SK-N-SH (cell line): Measurements from ENCODE around the gene BSN. TPM values are rescaled to one million over a fixed set of nuclear protein-coding genes. Genes with fewer than 3 reads are reported as not detected.

Source experiments
- CTCF ChIA-PET: fragments of 300-600, 350-600 bp; formaldehyde crosslinking; extraction: SDS; loops from one replicate; lab custom pipeline; 2021; lab: Yijun Ruan, JAX
- POLR2A ChIA-PET: fragments of 350-600 bp; sonication (Branson Sonifier 250); formaldehyde crosslinking; extraction: SDS; loops from one replicate; lab custom pipeline; 2020; ENCODE audit warnings: antibody characterized with exemption, inconsistent platforms; lab: Yijun Ruan, JAX
- DNase-seq: peaks from one replicate; pipeline ENCODE4 v3.0.0; 2012
- H2AFZ ChIP-seq: fragments of 200-600 bp; sonication (generic); 2 replicates; pipeline ENCODE4 v1.8.1; 2016; ENCODE audit warnings: antibody characterized with exemption, mild to moderate bottlenecking, low read depth
- H3F3A ChIP-seq: fragments of 200-600 bp; sonication (generic); replicated peaks from 2 replicates; pipeline ENCODE3; 2016; ENCODE audit warnings: antibody characterized with exemption, mild to moderate bottlenecking; ENCODE audit not compliant: insufficient read depth
- H3K27ac ChIP-seq, 2 experiments: fragments of 200-500 bp in 1 of 2; fragments of 200-600 bp in 1 of 2; sonication (Bioruptor generic) in 1 of 2; sonication (generic), shearing (Covaris generic) in 1 of 2; 2 replicates each; pipeline versions ENCODE4 v1.5.1 to v1.6.1; 2014 to 2016; ENCODE audit warnings: low read depth in 2 of 2, inconsistent platforms in 1 of 2, low read length in 1 of 2, mild to moderate bottlenecking in 1 of 2, mixed read lengths in 1 of 2
- H3K27me3 ChIP-seq: fragments of 200-600 bp; sonication (generic), shearing (Covaris generic); 2 replicates; pipeline ENCODE4 v1.6.1; 2016; ENCODE audit warnings: mixed run types; ENCODE audit not compliant: insufficient read depth
- H3K36me3 ChIP-seq, 2 experiments: fragments of 200-500 bp in 1 of 2; fragments of 200-600 bp in 1 of 2; sonication (Bioruptor generic) in 1 of 2; sonication (generic) in 1 of 2; replicated peaks in 1 of 2; 2 replicates each; pipeline versions ENCODE3 to v1.5.1; 2014 to 2016; ENCODE audit warnings: low read length in 1 of 2, mild to moderate bottlenecking in 1 of 2; ENCODE audit not compliant: insufficient read depth in 2 of 2, control insufficient read depth in 1 of 2
- H3K4me1 ChIP-seq, 2 experiments: fragments of 200-500 bp in 1 of 2; fragments of 200-600 bp in 1 of 2; sonication (Bioruptor generic) in 1 of 2; sonication (generic), shearing (Covaris generic) in 1 of 2; 2 replicates each; pipeline versions ENCODE4 v1.5.1 to v1.6.1; 2014 to 2016; ENCODE audit warnings: low read depth in 1 of 2, low read length in 1 of 2, mixed run types in 1 of 2; ENCODE audit not compliant: insufficient read depth in 2 of 2, control insufficient read depth in 1 of 2
- H3K4me2 ChIP-seq: fragments of 200-600 bp; sonication (generic), shearing (Covaris generic); 2 replicates; pipeline ENCODE4 v1.6.1; 2017; ENCODE audit warnings: mixed run types
- H3K4me3 ChIP-seq, 2 experiments: fragments of 200-500 bp in 1 of 2; fragments of 200-600 bp in 1 of 2; sonication (Bioruptor generic) in 1 of 2; sonication (generic), shearing (Covaris generic) in 1 of 2; 2 replicates each; pipeline versions ENCODE4 v1.5.1 to v1.8.1; 2014 to 2016; ENCODE audit warnings: low read depth in 2 of 2, inconsistent platforms in 1 of 2, low read length in 1 of 2, mild to moderate bottlenecking in 1 of 2, mixed read lengths in 1 of 2, moderate library complexity in 1 of 2
- H3K79me2 ChIP-seq: fragments of 200-600 bp; sonication (generic); 2 replicates; pipeline ENCODE4 v1.8.1; 2017; ENCODE audit warnings: mild to moderate bottlenecking; ENCODE audit not compliant: insufficient read depth
- H3K9ac ChIP-seq: fragments of 200-600 bp; sonication (generic); 2 replicates; pipeline ENCODE4 v1.6.1; 2017; ENCODE audit warnings: mixed run types
- H3K9me2 ChIP-seq: fragments of 200-600 bp; sonication (generic); 2 replicates; pipeline ENCODE4 v1.6.1; 2017; ENCODE audit warnings: mixed run types
- H3K9me3 ChIP-seq: fragments of 200-600 bp; sonication (generic); 2 replicates; pipeline ENCODE4 v1.6.1; 2017; ENCODE audit warnings: mixed run types, mild to moderate bottlenecking, moderate library complexity
- H4K20me1 ChIP-seq: fragments of 200-600 bp; sonication (generic); 2 replicates; pipeline ENCODE4 v1.6.1; 2017; ENCODE audit warnings: mild to moderate bottlenecking, mixed run types; ENCODE audit not compliant: insufficient read depth
- ELF1 ChIP-seq: IDR thresholded peaks from 2 replicates; pipeline ENCODE4 v1.4.0; 2012
- EP300 ChIP-seq, 2 experiments: IDR thresholded peaks; 2 replicates each; pipeline versions ENCODE4 v1.4.0 to v1.6.1; 2012; ENCODE audit warnings: borderline replicate concordance in 1 of 2, low read depth in 1 of 2, low read length in 1 of 2
- EZH2phosphoT487 ChIP-seq: fragments of 200-600 bp; sonication (generic); IDR thresholded peaks from 2 replicates; pipeline ENCODE4 v1.6.1; 2017; ENCODE audit warnings: low read depth, mixed run types, mild to moderate bottlenecking, antibody characterized with exemption, moderate library complexity, borderline replicate concordance
- FOXJ3 ChIP-seq: sonication (generic); formaldehyde crosslinking; IDR thresholded peaks from 2 replicates; pipeline ENCODE4 v1.5.1; 2020; ENCODE audit warnings: mild to moderate bottlenecking, missing genetic modification reagents
- FOXM1 ChIP-seq: IDR thresholded peaks from 2 replicates; pipeline ENCODE4 v1.4.0; 2012; ENCODE audit warnings: low read depth, mild to moderate bottlenecking
- GATA2 ChIP-seq: sonication (generic); formaldehyde crosslinking; IDR thresholded peaks from 2 replicates; pipeline ENCODE4 v1.5.0; 2020; ENCODE audit warnings: mild to moderate bottlenecking, missing genetic modification reagents
- JUND ChIP-seq: IDR thresholded peaks from 2 replicates; pipeline ENCODE4 v1.4.0; 2012
- MAX ChIP-seq: IDR thresholded peaks from 2 replicates; pipeline ENCODE4 v1.4.0; 2012; ENCODE audit warnings: low read depth
- MEF2A ChIP-seq: IDR thresholded peaks from 2 replicates; pipeline ENCODE4 v1.4.0; 2012; ENCODE audit warnings: low read depth, borderline replicate concordance
- MXI1 ChIP-seq: IDR thresholded peaks from 2 replicates; pipeline ENCODE4 v1.6.1; 2012; ENCODE audit warnings: mild to moderate bottlenecking, low read depth, low read length, improper control_type of control experiment
- NRF1 ChIP-seq: IDR thresholded peaks from 2 replicates; pipeline ENCODE4 v1.6.1; 2012; ENCODE audit warnings: low read depth, mild to moderate bottlenecking, low read length
- POLR2AphosphoS5 ChIP-seq: IDR thresholded peaks from 2 replicates; pipeline ENCODE4 v1.6.1; 2012; ENCODE audit warnings: low read depth, low read length
- REST ChIP-seq: IDR thresholded peaks from 2 replicates; pipeline ENCODE4 v1.6.1; 2012; ENCODE audit warnings: mild to moderate bottlenecking, low read depth, low read length, moderate library complexity
- RFX5 ChIP-seq: IDR thresholded peaks from 2 replicates; pipeline ENCODE4 v1.6.1; 2012; ENCODE audit warnings: mild to moderate bottlenecking, improper control_type of control experiment, low read length
- RXRA ChIP-seq: IDR thresholded peaks from 2 replicates; pipeline ENCODE4 v1.4.0; 2012; ENCODE audit warnings: low read depth, mild to moderate bottlenecking, borderline replicate concordance
- SIN3A ChIP-seq: IDR thresholded peaks from 2 replicates; pipeline ENCODE4 v1.6.1; 2012; ENCODE audit warnings: low read depth, mild to moderate bottlenecking, low read length, moderate library complexity, borderline replicate concordance
- SMC3 ChIP-seq: IDR thresholded peaks from 2 replicates; pipeline ENCODE4 v1.6.1; 2012; ENCODE audit warnings: low read depth, low read length, improper control_type of control experiment
- TAF1 ChIP-seq: IDR thresholded peaks from 2 replicates; pipeline ENCODE4 v1.6.1; 2012; ENCODE audit warnings: low read depth, mild to moderate bottlenecking, low read length, moderate library complexity, borderline replicate concordance
- TCF12 ChIP-seq: IDR thresholded peaks from 2 replicates; pipeline ENCODE4 v1.4.0; 2012
- WGBS: methylation state at CpG from one replicate; pipeline ENCODE4 v1.1.6; 2017; ENCODE audit warnings: low lambda C conversion rate; 5-methylcytosine and 5-hydroxymethylcytosine counted together
- polyA plus RNA-seq, 3 experiments: library from polyadenylated mRNA; depleted of rRNA; stranded (reverse); fragments of >200 nt; gene quantifications; 2 replicates each; pipeline ENCODE4 v1.2.3, GENCODE V29; 2012
- TF ChIP-seq, protein P1 (sequence below): fragments of 150-350 bp; IDR thresholded peaks from 2 replicates; pipeline ENCODE4 v1.6.1; 2017; ENCODE audit warnings: antibody characterized with exemption, low read length, low read depth, borderline replicate concordance
- TF ChIP-seq, protein P2 (sequence below): IDR thresholded peaks from 2 replicates; pipeline ENCODE4 v1.4.0; 2012; ENCODE audit warnings: low read depth, borderline replicate concordance
- TF ChIP-seq, protein P3 (sequence below): fragments of 150-350 bp; IDR thresholded peaks from 2 replicates; pipeline ENCODE4 v1.6.1; 2016; ENCODE audit warnings: mild to moderate bottlenecking, low read depth, low read length
- TF ChIP-seq, protein P4 (sequence below): IDR thresholded peaks from 2 replicates; pipeline ENCODE4 v1.4.0; 2012; ENCODE audit warnings: low read depth, borderline replicate concordance

The BSN gene
- polyA plus RNA-seq, 1 of the 3 experiments (the other 2 are of a cell fraction): 0.07 TPM

- POLR2A ChIA-PET: no interaction called here
- no peaks in the 10 kb centered on the region for H3K27me3 ChIP-seq
- H3K27ac ChIP-seq: peak within 1 kb of the TSS; percentile 32 to 84; a peak in 3 of 4 replicates
- no peaks in the 10 kb centered on the region for H3F3A ChIP-seq
- peak within 1 kb of the TSS; percentile 87 for H3K9ac ChIP-seq
- H3K36me3 ChIP-seq: no peaks in the 10 kb centered on the region
- H4K20me1 ChIP-seq: no peaks in the 10 kb centered on the region
- no peaks in the 10 kb centered on the region for H3K9me2 ChIP-seq
- H3K79me2 ChIP-seq: peaks cover 28% of the 10 kb centered on the region
- peak within 1 kb of the TSS; percentile 84 to 92 for H3K4me3 ChIP-seq
- 18% methylated on average over 5 of the region's 66 CpGs for WGBS
- peaks cover 5 to 27% of the 10 kb centered on the region in 2 experiments; a peak in 2 of 4 replicates for H3K4me1 ChIP-seq
- peak within 1 kb of the TSS; percentile 83 for H3K4me2 ChIP-seq
- H2AFZ ChIP-seq: peak within 1 kb of the TSS; percentile 74; the same call in 1 of the 2 replicates
- H3K9me3 ChIP-seq: no peaks in the 10 kb centered on the region
- CTCF ChIA-PET: interaction anchor here (0.9 to 1.4 kb wide), 2 partner anchors 14 to 150 kb away, joined by 3 read pairs; no protein-coding TSS in a partner anchor
- peak; percentile 97 for DNase-seq
- TF ChIP-seq FOXM1: no peak
- TF ChIP-seq, protein P1, sequence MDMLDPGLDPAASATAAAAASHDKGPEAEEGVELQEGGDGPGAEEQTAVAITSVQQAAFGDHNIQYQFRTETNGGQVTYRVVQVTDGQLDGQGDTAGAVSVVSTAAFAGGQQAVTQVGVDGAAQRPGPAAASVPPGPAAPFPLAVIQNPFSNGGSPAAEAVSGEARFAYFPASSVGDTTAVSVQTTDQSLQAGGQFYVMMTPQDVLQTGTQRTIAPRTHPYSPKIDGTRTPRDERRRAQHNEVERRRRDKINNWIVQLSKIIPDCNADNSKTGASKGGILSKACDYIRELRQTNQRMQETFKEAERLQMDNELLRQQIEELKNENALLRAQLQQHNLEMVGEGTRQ: no peak
- TF ChIP-seq REST: peak; percentile 72
- TF ChIP-seq, protein P2, sequence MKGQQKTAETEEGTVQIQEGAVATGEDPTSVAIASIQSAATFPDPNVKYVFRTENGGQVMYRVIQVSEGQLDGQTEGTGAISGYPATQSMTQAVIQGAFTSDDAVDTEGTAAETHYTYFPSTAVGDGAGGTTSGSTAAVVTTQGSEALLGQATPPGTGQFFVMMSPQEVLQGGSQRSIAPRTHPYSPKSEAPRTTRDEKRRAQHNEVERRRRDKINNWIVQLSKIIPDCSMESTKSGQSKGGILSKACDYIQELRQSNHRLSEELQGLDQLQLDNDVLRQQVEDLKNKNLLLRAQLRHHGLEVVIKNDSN: no peak
- peak; percentile 73 for TF ChIP-seq POLR2AphosphoS5
- TF ChIP-seq NRF1: peak; percentile 92
- no peak for TF ChIP-seq MEF2A
- peak; percentile 75 for TF ChIP-seq ELF1
- TF ChIP-seq EP300 (IDR thresholded peaks at IDR 0.05; ENCODE audit: borderline replicate concordance in 1 of 2, low read depth in 1 of 2, low read length in 1 of 2): no peak
- TF ChIP-seq, protein P3, sequence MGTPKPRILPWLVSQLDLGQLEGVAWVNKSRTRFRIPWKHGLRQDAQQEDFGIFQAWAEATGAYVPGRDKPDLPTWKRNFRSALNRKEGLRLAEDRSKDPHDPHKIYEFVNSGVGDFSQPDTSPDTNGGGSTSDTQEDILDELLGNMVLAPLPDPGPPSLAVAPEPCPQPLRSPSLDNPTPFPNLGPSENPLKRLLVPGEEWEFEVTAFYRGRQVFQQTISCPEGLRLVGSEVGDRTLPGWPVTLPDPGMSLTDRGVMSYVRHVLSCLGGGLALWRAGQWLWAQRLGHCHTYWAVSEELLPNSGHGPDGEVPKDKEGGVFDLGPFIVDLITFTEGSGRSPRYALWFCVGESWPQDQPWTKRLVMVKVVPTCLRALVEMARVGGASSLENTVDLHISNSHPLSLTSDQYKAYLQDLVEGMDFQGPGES: no peak
- no peak for TF ChIP-seq GATA2 (CRISPR knock-in tag)
- TF ChIP-seq RXRA: no peak
- TF ChIP-seq JUND: no peak
- peak; percentile 68; the same call in 1 of the 2 replicates for TF ChIP-seq MXI1
- TF ChIP-seq EZH2phosphoT487: no peak
- no peak for TF ChIP-seq RFX5
- TF ChIP-seq TCF12: no peak
- TF ChIP-seq, protein P4, sequence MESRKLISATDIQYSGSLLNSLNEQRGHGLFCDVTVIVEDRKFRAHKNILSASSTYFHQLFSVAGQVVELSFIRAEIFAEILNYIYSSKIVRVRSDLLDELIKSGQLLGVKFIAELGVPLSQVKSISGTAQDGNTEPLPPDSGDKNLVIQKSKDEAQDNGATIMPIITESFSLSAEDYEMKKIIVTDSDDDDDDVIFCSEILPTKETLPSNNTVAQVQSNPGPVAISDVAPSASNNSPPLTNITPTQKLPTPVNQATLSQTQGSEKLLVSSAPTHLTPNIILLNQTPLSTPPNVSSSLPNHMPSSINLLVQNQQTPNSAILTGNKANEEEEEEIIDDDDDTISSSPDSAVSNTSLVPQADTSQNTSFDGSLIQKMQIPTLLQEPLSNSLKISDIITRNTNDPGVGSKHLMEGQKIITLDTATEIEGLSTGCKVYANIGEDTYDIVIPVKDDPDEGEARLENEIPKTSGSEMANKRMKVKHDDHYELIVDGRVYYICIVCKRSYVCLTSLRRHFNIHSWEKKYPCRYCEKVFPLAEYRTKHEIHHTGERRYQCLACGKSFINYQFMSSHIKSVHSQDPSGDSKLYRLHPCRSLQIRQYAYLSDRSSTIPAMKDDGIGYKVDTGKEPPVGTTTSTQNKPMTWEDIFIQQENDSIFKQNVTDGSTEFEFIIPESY: 0 out of 2 replicates have a peak, but pooled peaks have one; percentile 55
- TF ChIP-seq TAF1: peak; percentile 62; the same call in 1 of the 2 replicates
- TF ChIP-seq MAX: peak; percentile 53
- TF ChIP-seq SIN3A: 0 out of 2 replicates have a peak, but pooled peaks have one; percentile 59
- no peak for TF ChIP-seq SMC3
- TF ChIP-seq FOXJ3 (CRISPR knock-in tag): no peak
These were observed 135.0 kb downstream of the BSN start, which contains the start of the genes MST1 and RNF123 for GRCh38 chr3:49689046-49689907. MST1 (minus strand) TSS chr3:49689474; CDS start chr3:49688691, 783 bp downstream. RNF123 (plus strand) TSS chr3:49689557; CDS start chr3:49691166, 1,609 bp downstream.
